ENCODE data around the gene ARHGAP31.
"Not testable (repeated sequence)": the region's sequence is repeated elsewhere in the genome, so short reads cannot be mapped to it uniquely, and the experiment has no call there.

The ARHGAP31 gene

DNA sequence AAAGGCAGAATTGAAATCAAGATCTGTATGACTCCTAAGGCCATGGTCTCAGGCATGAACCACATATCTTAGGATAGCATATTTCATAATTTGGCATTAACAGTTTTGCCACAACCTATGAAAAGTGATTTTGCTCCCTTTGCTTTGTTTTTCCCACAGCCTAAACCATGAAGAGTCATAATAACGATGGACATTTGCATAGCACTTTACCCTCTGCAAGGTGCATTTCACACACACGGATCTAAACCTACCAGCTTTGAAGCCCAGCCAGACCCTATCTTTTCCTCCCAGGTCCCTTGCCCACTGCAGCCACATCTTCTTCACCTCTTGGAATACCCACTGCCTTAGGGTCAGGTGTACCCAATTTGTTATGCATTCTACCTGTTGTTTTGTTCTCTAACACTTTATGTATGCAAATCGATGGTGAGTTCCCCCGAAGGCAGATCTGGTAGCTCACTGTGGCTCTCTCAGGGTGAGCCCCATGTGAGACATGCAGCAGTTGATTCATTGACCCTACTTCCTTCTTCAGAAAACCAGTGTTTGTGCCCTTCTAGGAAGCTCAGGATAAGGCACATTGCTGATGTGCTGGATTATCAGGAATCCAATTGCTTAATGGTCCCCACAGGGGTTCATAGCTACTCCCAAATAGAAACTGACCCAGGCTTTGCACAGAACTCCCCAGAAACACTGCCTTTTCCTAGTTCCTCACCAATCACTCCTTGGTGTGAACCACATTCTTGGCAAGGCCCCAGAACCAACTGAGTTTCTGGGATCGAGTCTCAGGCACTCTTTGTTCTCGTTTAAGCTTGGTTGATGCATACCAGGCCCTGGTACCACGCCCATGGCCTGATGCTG is 8.7 kb downstream of the ARHGAP31 start:
- no peaks in the 10 kb centered on the region for H4K20me1 ChIP-seq (ENCODE audit: control insufficient read depth, insufficient read depth, low read depth, low read length)
- no peaks in the 10 kb centered on the region for H3K79me2 ChIP-seq (ENCODE audit: control insufficient read depth, low read length)
- H3K9me3 ChIP-seq (ENCODE audit: control insufficient read depth, insufficient read depth, low read length) = no peaks in the 10 kb centered on the region
- no peak overlapping the region for H3K4me2 ChIP-seq (ENCODE audit: low read length)
- no peak overlapping the region for H3K4me3 ChIP-seq (ENCODE audit: low read length)
- H3F3A ChIP-seq (ENCODE audit: control insufficient read depth, insufficient read depth) = no peaks in the 10 kb centered on the region
- H3K9me2 ChIP-seq (replicated peaks; ENCODE audit: control insufficient read depth, low read length) = no peaks in the 10 kb centered on the region
- no peaks in the 10 kb centered on the region for H3K36me3 ChIP-seq (ENCODE audit: control insufficient read depth, low read length)
- H3K4me1 ChIP-seq (ENCODE audit: control insufficient read depth, low read length) = no peaks in the 10 kb centered on the region
- H3K27ac ChIP-seq (ENCODE audit: low read depth, low read length) = no peak overlapping the region
- no peak for TF ChIP-seq EZH2phosphoT487 (IDR thresholded peaks at IDR 0.05; ENCODE audit: borderline replicate concordance, low read length)
- TF ChIP-seq, protein P1, sequence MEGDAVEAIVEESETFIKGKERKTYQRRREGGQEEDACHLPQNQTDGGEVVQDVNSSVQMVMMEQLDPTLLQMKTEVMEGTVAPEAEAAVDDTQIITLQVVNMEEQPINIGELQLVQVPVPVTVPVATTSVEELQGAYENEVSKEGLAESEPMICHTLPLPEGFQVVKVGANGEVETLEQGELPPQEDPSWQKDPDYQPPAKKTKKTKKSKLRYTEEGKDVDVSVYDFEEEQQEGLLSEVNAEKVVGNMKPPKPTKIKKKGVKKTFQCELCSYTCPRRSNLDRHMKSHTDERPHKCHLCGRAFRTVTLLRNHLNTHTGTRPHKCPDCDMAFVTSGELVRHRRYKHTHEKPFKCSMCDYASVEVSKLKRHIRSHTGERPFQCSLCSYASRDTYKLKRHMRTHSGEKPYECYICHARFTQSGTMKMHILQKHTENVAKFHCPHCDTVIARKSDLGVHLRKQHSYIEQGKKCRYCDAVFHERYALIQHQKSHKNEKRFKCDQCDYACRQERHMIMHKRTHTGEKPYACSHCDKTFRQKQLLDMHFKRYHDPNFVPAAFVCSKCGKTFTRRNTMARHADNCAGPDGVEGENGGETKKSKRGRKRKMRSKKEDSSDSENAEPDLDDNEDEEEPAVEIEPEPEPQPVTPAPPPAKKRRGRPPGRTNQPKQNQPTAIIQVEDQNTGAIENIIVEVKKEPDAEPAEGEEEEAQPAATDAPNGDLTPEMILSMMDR (IDR thresholded peaks at IDR 0.05; ENCODE audit: low read depth, low read length, poor library complexity, severe bottlenecking) = no peak
- H3K27me3 ChIP-seq (ENCODE audit: control insufficient read depth, low read length) = peaks cover 2% of the 10 kb centered on the region; the same call in 1 of the 2 replicates

DNA sequence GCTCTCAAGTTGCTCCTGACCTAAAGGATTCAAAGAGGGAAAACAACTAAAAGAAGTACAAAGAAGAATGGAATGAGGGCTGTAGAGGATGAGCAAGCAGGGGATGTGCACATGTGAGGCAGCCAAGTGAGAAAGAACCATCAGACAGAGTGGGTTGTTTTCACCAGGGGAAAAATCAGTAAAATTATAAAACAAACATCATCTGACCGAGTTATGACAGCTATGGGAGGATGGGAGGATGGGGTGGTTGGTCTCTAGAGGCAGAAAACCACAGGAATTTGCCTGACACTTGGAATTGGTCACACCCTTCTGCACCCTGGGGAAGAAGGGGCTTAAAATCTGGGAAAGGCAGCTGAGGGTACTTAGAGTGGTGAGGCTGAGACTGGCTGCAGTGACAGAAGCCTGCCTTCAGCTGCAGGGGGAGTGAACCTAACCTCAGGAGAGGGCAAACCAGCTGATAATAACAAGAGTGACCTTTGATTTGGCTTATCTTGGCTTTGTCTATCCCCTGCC is 10.1 kb downstream of the ARHGAP31 start:
- no peak overlapping the region for H3K27ac ChIP-seq (ENCODE audit: low read depth, low read length)
- TF ChIP-seq EZH2phosphoT487 (IDR thresholded peaks at IDR 0.05; ENCODE audit: borderline replicate concordance, low read length) = no peak
- TF ChIP-seq, protein P1 (IDR thresholded peaks at IDR 0.05; ENCODE audit: low read depth, low read length, poor library complexity, severe bottlenecking) = no peak
- H4K20me1 ChIP-seq (ENCODE audit: control insufficient read depth, insufficient read depth, low read depth, low read length) = no peaks in the 10 kb centered on the region
- no peaks in the 10 kb centered on the region for H3F3A ChIP-seq (ENCODE audit: control insufficient read depth, insufficient read depth)
- H3K79me2 ChIP-seq (ENCODE audit: control insufficient read depth, low read length) = no peaks in the 10 kb centered on the region
- H3K4me2 ChIP-seq (ENCODE audit: low read length) = no peak overlapping the region
- no peaks in the 10 kb centered on the region for H3K36me3 ChIP-seq (ENCODE audit: control insufficient read depth, low read length)
- H3K9me3 ChIP-seq (ENCODE audit: control insufficient read depth, insufficient read depth, low read length) = no peaks in the 10 kb centered on the region
- no peaks in the 10 kb centered on the region for H3K9me2 ChIP-seq (replicated peaks; ENCODE audit: control insufficient read depth, low read length)
- H3K4me3 ChIP-seq (ENCODE audit: low read length) = no peak overlapping the region
- H3K27me3 ChIP-seq (ENCODE audit: control insufficient read depth, low read length) = peaks cover 5% of the 10 kb centered on the region
- H3K4me1 ChIP-seq (ENCODE audit: control insufficient read depth, low read length) = no peaks in the 10 kb centered on the region

DNA sequence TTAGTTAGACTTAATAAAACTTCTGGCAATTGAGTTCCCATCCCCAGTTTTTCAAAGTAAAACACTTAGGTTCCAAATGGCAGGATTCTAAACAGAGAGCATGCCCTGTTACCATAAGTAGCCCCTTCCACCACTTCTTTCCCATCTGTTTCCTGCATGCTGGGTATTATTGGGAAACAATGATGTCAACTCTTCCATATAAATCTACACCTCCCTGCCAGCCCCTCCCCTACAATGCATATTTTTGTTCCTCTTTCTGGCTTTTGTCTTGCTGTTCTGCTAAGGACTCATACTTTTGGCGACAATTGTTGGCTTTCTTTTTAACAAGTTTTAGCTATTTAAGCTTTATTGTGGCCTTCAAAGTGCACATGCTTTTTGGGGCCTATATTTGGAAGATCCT is 11.1 kb downstream of the ARHGAP31 start:
- Histone ChIP-seq H3K4me1 (ENCODE audit: control insufficient read depth, low read length) (no peaks in the 10 kb centered on the region), H4K20me1 (ENCODE audit: control insufficient read depth, insufficient read depth, low read depth, low read length) (no peaks in the 10 kb centered on the region), H3K9me2 (replicated peaks; ENCODE audit: control insufficient read depth, low read length) (no peaks in the 10 kb centered on the region), H3K4me2 (ENCODE audit: low read length) (no peak overlapping the region), H3K4me3 (ENCODE audit: low read length) (no peak overlapping the region), H3K27me3 (ENCODE audit: control insufficient read depth, low read length) (peaks cover 3% of the 10 kb centered on the region; the same call in 1 of the 2 replicates), H3K36me3 (ENCODE audit: control insufficient read depth, low read length) (no peaks in the 10 kb centered on the region), H3K9me3 (ENCODE audit: control insufficient read depth, insufficient read depth, low read length) (no peaks in the 10 kb centered on the region), H3F3A (ENCODE audit: control insufficient read depth, insufficient read depth) (no peaks in the 10 kb centered on the region), H3K79me2 (ENCODE audit: control insufficient read depth, low read length) (no peaks in the 10 kb centered on the region), H3K27ac (ENCODE audit: low read depth, low read length) (no peak overlapping the region)
- TF ChIP-seq EZH2phosphoT487 (IDR thresholded peaks at IDR 0.05; ENCODE audit: borderline replicate concordance, low read length) = no peak
- TF ChIP-seq, protein P1 (IDR thresholded peaks at IDR 0.05; ENCODE audit: low read depth, low read length, poor library complexity, severe bottlenecking) = no peak

DNA sequence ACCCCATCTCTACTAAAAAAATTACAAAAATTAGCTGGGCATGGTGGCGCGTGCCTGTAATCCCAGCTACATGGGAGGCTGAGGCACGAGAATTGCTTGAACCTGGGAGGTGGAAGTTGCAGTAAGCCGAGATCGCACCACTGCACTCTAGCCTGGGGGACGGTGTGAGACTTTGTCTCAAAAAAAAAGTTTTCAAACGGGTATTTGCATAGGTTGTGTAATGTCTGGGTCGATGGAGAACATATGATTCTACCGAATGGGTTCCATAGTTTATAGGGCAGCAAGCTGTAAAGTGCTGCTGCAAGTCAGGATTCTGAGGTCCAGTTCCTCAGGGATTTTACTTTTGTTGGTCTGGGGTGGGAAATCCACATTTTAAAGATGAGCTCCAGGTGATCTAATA is 12.2 kb downstream of the ARHGAP31 start:
- not testable (repeated sequence) for H3K27ac ChIP-seq (ENCODE audit: low read depth, low read length); H3K9me3 ChIP-seq (ENCODE audit: control insufficient read depth, insufficient read depth, low read length); H4K20me1 ChIP-seq (ENCODE audit: control insufficient read depth, insufficient read depth, low read depth, low read length); H3K36me3 ChIP-seq (ENCODE audit: control insufficient read depth, low read length); H3K27me3 ChIP-seq (ENCODE audit: control insufficient read depth, low read length); H3K4me1 ChIP-seq (ENCODE audit: control insufficient read depth, low read length); H3K4me2 ChIP-seq (ENCODE audit: low read length); H3F3A ChIP-seq (ENCODE audit: control insufficient read depth, insufficient read depth); H3K9me2 ChIP-seq (replicated peaks; ENCODE audit: control insufficient read depth, low read length); H3K79me2 ChIP-seq (ENCODE audit: control insufficient read depth, low read length); H3K4me3 ChIP-seq (ENCODE audit: low read length)
